HCT116 (cell line): ENCODE measurements around the gene TENM4. TPM values are rescaled to one million over a fixed set of nuclear protein-coding genes. Genes with fewer than 3 reads are reported as not detected.

Source experiments
- ATAC-seq: fragments of 200-7000 bp; cut with Tn5 transposase; 2 replicates; pipeline ENCODE4 v1.9.1; 2020; ENCODE audit warnings: mild to moderate bottlenecking, moderate library complexity
- BruUV-seq: library from RNA; stranded (reverse); fragments of 400-500 nt; replicated peaks from 2 replicates; lab custom pipeline; 2021; lab: Mats Ljungman, UMichigan
- CTCF ChIA-PET: fragments of 300-600 bp; sonication (Branson Sonifier 250); formaldehyde crosslinking; loops from one replicate; lab custom pipeline; 2021; ENCODE audit warnings: antibody characterized with exemption; lab: Charles Lee
- POLR2A ChIA-PET: fragments of 300-600, 350-600 bp; sonication (Branson Sonifier 250); formaldehyde crosslinking; loops from one replicate; lab custom pipeline; 2021; ENCODE audit warnings: antibody characterized with exemption; lab: Charles Lee
- RAD21 ChIA-PET, 2 experiments: fragments of 300-600 bp; sonication (Branson Sonifier 250); formaldehyde crosslinking; loops; one replicate each; lab custom pipeline; 2023; ENCODE audit warnings: low total read pairs in 2 of 2; ENCODE audit not compliant: uncharacterized antibody in 2 of 2, unreplicated experiment in 2 of 2, low non-redundant PET in 1 of 2; lab: Charles Lee
- DNase-seq: peaks from one replicate; pipeline ENCODE4 v3.0.0-alpha.2; 2010; ENCODE audit warnings: low read depth, low spot score
- H2AFZ ChIP-seq: fragments of 200-600 bp; shearing (Covaris generic), sonication (generic); 2 replicates; pipeline ENCODE4 v1.6.1; 2017; ENCODE audit warnings: low read depth, mixed run types, mixed read lengths, antibody characterized with exemption, low read length; ENCODE audit not compliant: poor library complexity, severe bottlenecking
- H3K27ac ChIP-seq: 2 replicates; pipeline ENCODE4 v1.5.1; 2012; ENCODE audit warnings: low read depth, low read length
- H3K27me3 ChIP-seq: fragments of 200-600 bp; sonication (generic); 2 replicates; pipeline ENCODE4 v1.6.1; 2016; ENCODE audit warnings: mixed run types, low read length, mixed read lengths; ENCODE audit not compliant: insufficient read depth
- H3K36me3 ChIP-seq, 2 experiments: fragments of 200-500 bp in 1 of 2; fragments of 200-600 bp in 1 of 2; sonication (Bioruptor generic) in 1 of 2; sonication (generic) in 1 of 2; 2 replicates each; pipeline versions ENCODE4 v1.5.1 to v1.6.1; 2014 to 2016; ENCODE audit warnings: low read length in 2 of 2, inconsistent platforms in 1 of 2, mixed read lengths in 1 of 2, mixed run types in 1 of 2; ENCODE audit not compliant: insufficient read depth in 2 of 2, control insufficient read depth in 1 of 2
- H3K4me1 ChIP-seq, 2 experiments: fragments of 200-600 bp in 1 of 2; sonication (generic) in 1 of 2; 2 replicates each; pipeline versions ENCODE4 v1.5.1 to v1.6.1; 2012 to 2017; ENCODE audit warnings: low read length in 2 of 2, inconsistent platforms in 1 of 2, mild to moderate bottlenecking in 1 of 2, mixed read lengths in 1 of 2, mixed run types in 1 of 2, moderate library complexity in 1 of 2; ENCODE audit not compliant: insufficient read depth in 2 of 2, control insufficient read depth in 1 of 2
- H3K4me2 ChIP-seq: fragments of 200-600 bp; sonication (generic); 2 replicates; pipeline ENCODE4 v1.6.1; 2017; ENCODE audit warnings: mixed run types, low read length, mixed read lengths
- H3K4me3 ChIP-seq, 2 experiments: fragments of 200-600 bp in 1 of 2; sonication (generic) in 1 of 2; replicated peaks in 1 of 2; 2 replicates each; pipeline ENCODE4 v1.5.1; 2011 to 2016; ENCODE audit warnings: low read length in 2 of 2, control low read depth in 1 of 2, low read depth in 1 of 2, mild to moderate bottlenecking in 1 of 2, mixed read lengths in 1 of 2, mixed run types in 1 of 2
- H3K79me2 ChIP-seq: fragments of 200-600 bp; sonication (generic); 2 replicates; pipeline ENCODE4 v1.6.1; 2017; ENCODE audit warnings: mild to moderate bottlenecking, mixed run types, low read length, moderate library complexity, mixed read lengths; ENCODE audit not compliant: insufficient read depth
- H3K9ac ChIP-seq: fragments of 200-600 bp; sonication (generic); 2 replicates; pipeline ENCODE4 v1.6.1; 2016; ENCODE audit warnings: low read length, mixed read lengths
- H3K9me2 ChIP-seq: fragments of 200-600 bp; sonication (generic), shearing (Covaris generic); 2 replicates; pipeline ENCODE4 v1.6.1; 2017; ENCODE audit warnings: mixed run types, mild to moderate bottlenecking, moderate library complexity; ENCODE audit not compliant: insufficient read depth
- H3K9me3 ChIP-seq, 2 experiments: fragments of 200-500 bp in 1 of 2; fragments of 200-600 bp in 1 of 2; sonication (Bioruptor generic) in 1 of 2; sonication (generic) in 1 of 2; 2 replicates each; pipeline ENCODE4 v1.6.1; 2014 to 2017; ENCODE audit warnings: low read length in 2 of 2, mixed read lengths in 2 of 2, inconsistent platforms in 1 of 2, low read depth in 1 of 2, mild to moderate bottlenecking in 1 of 2, mixed run types in 1 of 2, moderate library complexity in 1 of 2; ENCODE audit not compliant: control insufficient read depth in 1 of 2, insufficient read depth in 1 of 2
- H4K20me1 ChIP-seq: fragments of 200-600 bp; sonication (generic), shearing (Covaris generic); 2 replicates; pipeline ENCODE4 v1.6.1; 2017; ENCODE audit warnings: mixed run types, mild to moderate bottlenecking, moderate library complexity; ENCODE audit not compliant: insufficient read depth
- CBX3 ChIP-seq: IDR thresholded peaks from 2 replicates; pipeline ENCODE4 v1.6.1; 2012; ENCODE audit warnings: low read depth
- EGR1 ChIP-seq: IDR thresholded peaks from 2 replicates; pipeline ENCODE4 v1.6.1; 2012; ENCODE audit warnings: low read depth
- ELF1 ChIP-seq: IDR thresholded peaks from 2 replicates; pipeline ENCODE4 v1.6.1; 2012; ENCODE audit warnings: low read depth, borderline replicate concordance
- EZH2phosphoT487 ChIP-seq: fragments of 200-600 bp; IDR thresholded peaks from 2 replicates; pipeline ENCODE4 v1.6.1; 2018; ENCODE audit warnings: antibody characterized with exemption, borderline replicate concordance
- POLR2A ChIP-seq: IDR thresholded peaks from 2 replicates; pipeline ENCODE4 v1.7.0; 2011; ENCODE audit warnings: borderline replicate concordance; ENCODE audit not compliant: insufficient read depth, insufficient read length; ENCODE audit errors: extremely low read depth
- RAD21 ChIP-seq: IDR thresholded peaks from 2 replicates; pipeline ENCODE4 v1.6.1; 2012; ENCODE audit warnings: low read depth, mild to moderate bottlenecking
- SIN3A ChIP-seq: IDR thresholded peaks from 2 replicates; pipeline ENCODE4 v1.6.1; 2012; ENCODE audit warnings: low read depth
- SP1 ChIP-seq: IDR thresholded peaks from 2 replicates; pipeline ENCODE4 v1.6.1; 2012; ENCODE audit warnings: low read depth
- SRF ChIP-seq: IDR thresholded peaks from 2 replicates; pipeline ENCODE4 v1.6.1; 2012; ENCODE audit warnings: low read depth
- TCF7L2 ChIP-seq: IDR thresholded peaks from 2 replicates; pipeline ENCODE4 v1.7.0; 2011; ENCODE audit warnings: borderline replicate concordance, inconsistent platforms; ENCODE audit not compliant: insufficient read depth, insufficient read length; ENCODE audit errors: extremely low read depth
- YY1 ChIP-seq: IDR thresholded peaks from 2 replicates; pipeline ENCODE4 v1.6.1; 2011; ENCODE audit warnings: low read length, low read depth, moderate library complexity, mild to moderate bottlenecking; ENCODE audit not compliant: insufficient replicate concordance; ENCODE audit errors: extremely low read depth
- ZFX ChIP-seq: fragments of 450-650 bp; IDR thresholded peaks from 2 replicates; pipeline ENCODE4 v1.6.1; 2017
- ZNF274 ChIP-seq: fragments of 200-500 bp; sonication (Bioruptor generic); IDR thresholded peaks from 2 replicates; pipeline ENCODE4 v1.6.1; 2014; ENCODE audit warnings: mild to moderate bottlenecking, low read depth, low read length, inconsistent platforms
- intact Hi-C: fragments of 100-400 bp; cut with micrococcal nuclease; formaldehyde crosslinking; loops from 2 replicates; pipeline ENCODE4 v1.10.0; 2022
- total RNA-seq: library from RNA; stranded (reverse); gene quantifications from one replicate; pipeline ENCODE4 v1.2.1, GENCODE V29; 2021; ENCODE audit not compliant: unreplicated experiment
- TF ChIP-seq, protein P1 (sequence below): IDR thresholded peaks from 2 replicates; pipeline ENCODE4 v1.6.1; 2012
- TF ChIP-seq, protein P2 (sequence below): IDR thresholded peaks from 2 replicates; pipeline ENCODE4 v1.6.1; 2011; ENCODE audit warnings: mild to moderate bottlenecking, low read length, moderate library complexity; ENCODE audit not compliant: insufficient replicate concordance; ENCODE audit errors: extremely low read depth
- TF ChIP-seq, protein P3 (sequence below): IDR thresholded peaks from 2 replicates; pipeline ENCODE4 v1.6.1; 2012; ENCODE audit warnings: low read depth

Gene TENM4
- total RNA-seq, 1 experiment from 2014 or later, result 0.05 TPM

DNA sequence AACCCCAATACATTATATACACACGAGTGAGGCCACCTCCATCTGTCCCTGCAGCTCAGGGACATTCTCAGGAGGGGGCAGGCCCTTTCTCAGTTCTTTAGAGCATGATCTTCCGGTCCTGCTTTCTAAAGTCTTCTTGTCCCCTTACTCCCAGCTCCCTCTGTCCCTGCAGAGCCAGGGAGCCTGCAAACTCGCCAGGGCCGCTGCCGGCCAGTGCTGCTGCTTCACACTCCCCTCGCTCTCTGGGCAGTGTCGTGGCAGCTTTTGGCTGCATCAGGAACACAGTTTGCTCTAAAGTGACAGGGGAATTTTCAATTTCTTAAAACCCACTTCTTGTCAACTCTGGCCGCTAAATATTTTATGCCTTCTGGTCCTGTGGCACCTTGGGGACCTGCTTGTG, 736.0 kb downstream of the TENM4 start:
- no peaks in the 10 kb centered on the region for H4K20me1 ChIP-seq
- DNase-seq (no peak), ATAC-seq (no peak)
- no peaks in the 10 kb centered on the region for H3K36me3 ChIP-seq
- no peaks in the 10 kb centered on the region for H3K4me1 ChIP-seq
- H3K9me3 ChIP-seq, result no peaks in the 10 kb centered on the region
- BruUV-seq, result no TSS peak
- RAD21 ChIA-PET, result no interaction called here
- POLR2A ChIA-PET, result no interaction called here
- peaks cover 18% of the 10 kb centered on the region for H3K27me3 ChIP-seq
- no peaks in the 10 kb centered on the region for H3K79me2 ChIP-seq
- no peak overlapping the region for H3K4me3 ChIP-seq
- no peaks in the 10 kb centered on the region for H3K9me2 ChIP-seq
- no peak overlapping the region for H3K4me2 ChIP-seq
- H2AFZ ChIP-seq, result no peak overlapping the region
- no peak overlapping the region for H3K27ac ChIP-seq
- TF ChIP-seq YY1 (no peak), ZFX (no peak), SRF (no peak), EGR1 (no peak), ZNF274 (no peak), POLR2A (no peak), ELF1 (no peak), SIN3A (no peak), SP1 (no peak)
- TF ChIP-seq, protein P1, sequence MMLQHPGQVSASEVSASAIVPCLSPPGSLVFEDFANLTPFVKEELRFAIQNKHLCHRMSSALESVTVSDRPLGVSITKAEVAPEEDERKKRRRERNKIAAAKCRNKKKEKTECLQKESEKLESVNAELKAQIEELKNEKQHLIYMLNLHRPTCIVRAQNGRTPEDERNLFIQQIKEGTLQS, result no peak
- CTCF ChIA-PET, result interaction anchor here (3.3 kb wide), 1 partner anchor 11 kb away, joined by 16 read pairs; no protein-coding TSS in a partner anchor
- H3K9ac ChIP-seq, result no peak overlapping the region
- intact Hi-C loops, result no loop called here

DNA sequence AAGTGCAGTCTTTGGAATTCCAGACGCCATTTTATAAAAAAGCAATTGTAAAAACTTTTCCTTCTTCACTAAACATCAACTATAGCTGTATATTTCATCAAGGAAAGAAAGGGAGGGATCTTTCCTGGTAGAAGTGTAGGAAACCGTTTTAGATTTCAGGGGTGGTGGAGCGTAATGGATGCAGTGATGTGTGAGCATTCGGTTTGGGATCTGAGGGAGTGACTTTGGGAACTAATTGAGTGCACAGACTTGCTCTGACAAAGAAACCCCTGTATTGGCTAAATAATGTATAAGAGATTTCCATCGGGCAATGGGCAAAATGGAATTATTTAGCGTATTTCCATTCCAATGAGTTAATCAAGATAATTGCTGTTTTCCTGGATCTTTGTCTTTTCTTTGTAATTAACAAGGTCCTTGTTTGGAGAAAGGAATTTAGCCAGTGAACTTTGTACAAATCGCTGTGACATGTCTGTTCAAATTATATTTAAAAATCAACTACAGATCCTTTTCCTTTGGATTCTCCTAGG, 741.2 kb downstream of the TENM4 start:
- H3K4me1 ChIP-seq, result no peaks in the 10 kb centered on the region
- RAD21 ChIA-PET, result no interaction called here
- no peak overlapping the region for H3K27ac ChIP-seq
- no peak for DNase-seq
- peaks cover 39% of the 10 kb centered on the region for H3K27me3 ChIP-seq
- POLR2A ChIA-PET, result no interaction called here
- no peak overlapping the region for H3K9ac ChIP-seq
- no peak overlapping the region for H3K4me3 ChIP-seq
- ATAC-seq, result no peak
- no peak overlapping the region for H2AFZ ChIP-seq
- H3K9me2 ChIP-seq, result no peaks in the 10 kb centered on the region
- H4K20me1 ChIP-seq, result no peaks in the 10 kb centered on the region
- intact Hi-C loops, result no loop called here
- no peaks in the 10 kb centered on the region for H3K79me2 ChIP-seq
- CTCF ChIA-PET, result interaction anchor here (1.0 kb wide), 1 partner anchor 16 kb away, joined by 4 read pairs; no protein-coding TSS in a partner anchor
- H3K4me2 ChIP-seq, result no peak overlapping the region
- H3K9me3 ChIP-seq, result no peaks in the 10 kb centered on the region
- no peaks in the 10 kb centered on the region for H3K36me3 ChIP-seq
- BruUV-seq, result no TSS peak
- TF ChIP-seq RAD21 (no peak), SP1 (no peak), EZH2phosphoT487 (no peak), CBX3 (no peak), TCF7L2 (no peak), ZNF274 (no peak), EGR1 (no peak), POLR2A (no peak)
- TF ChIP-seq, protein P2, sequence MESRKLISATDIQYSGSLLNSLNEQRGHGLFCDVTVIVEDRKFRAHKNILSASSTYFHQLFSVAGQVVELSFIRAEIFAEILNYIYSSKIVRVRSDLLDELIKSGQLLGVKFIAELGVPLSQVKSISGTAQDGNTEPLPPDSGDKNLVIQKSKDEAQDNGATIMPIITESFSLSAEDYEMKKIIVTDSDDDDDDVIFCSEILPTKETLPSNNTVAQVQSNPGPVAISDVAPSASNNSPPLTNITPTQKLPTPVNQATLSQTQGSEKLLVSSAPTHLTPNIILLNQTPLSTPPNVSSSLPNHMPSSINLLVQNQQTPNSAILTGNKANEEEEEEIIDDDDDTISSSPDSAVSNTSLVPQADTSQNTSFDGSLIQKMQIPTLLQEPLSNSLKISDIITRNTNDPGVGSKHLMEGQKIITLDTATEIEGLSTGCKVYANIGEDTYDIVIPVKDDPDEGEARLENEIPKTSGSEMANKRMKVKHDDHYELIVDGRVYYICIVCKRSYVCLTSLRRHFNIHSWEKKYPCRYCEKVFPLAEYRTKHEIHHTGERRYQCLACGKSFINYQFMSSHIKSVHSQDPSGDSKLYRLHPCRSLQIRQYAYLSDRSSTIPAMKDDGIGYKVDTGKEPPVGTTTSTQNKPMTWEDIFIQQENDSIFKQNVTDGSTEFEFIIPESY, result no peak
- TF ChIP-seq, protein P3, sequence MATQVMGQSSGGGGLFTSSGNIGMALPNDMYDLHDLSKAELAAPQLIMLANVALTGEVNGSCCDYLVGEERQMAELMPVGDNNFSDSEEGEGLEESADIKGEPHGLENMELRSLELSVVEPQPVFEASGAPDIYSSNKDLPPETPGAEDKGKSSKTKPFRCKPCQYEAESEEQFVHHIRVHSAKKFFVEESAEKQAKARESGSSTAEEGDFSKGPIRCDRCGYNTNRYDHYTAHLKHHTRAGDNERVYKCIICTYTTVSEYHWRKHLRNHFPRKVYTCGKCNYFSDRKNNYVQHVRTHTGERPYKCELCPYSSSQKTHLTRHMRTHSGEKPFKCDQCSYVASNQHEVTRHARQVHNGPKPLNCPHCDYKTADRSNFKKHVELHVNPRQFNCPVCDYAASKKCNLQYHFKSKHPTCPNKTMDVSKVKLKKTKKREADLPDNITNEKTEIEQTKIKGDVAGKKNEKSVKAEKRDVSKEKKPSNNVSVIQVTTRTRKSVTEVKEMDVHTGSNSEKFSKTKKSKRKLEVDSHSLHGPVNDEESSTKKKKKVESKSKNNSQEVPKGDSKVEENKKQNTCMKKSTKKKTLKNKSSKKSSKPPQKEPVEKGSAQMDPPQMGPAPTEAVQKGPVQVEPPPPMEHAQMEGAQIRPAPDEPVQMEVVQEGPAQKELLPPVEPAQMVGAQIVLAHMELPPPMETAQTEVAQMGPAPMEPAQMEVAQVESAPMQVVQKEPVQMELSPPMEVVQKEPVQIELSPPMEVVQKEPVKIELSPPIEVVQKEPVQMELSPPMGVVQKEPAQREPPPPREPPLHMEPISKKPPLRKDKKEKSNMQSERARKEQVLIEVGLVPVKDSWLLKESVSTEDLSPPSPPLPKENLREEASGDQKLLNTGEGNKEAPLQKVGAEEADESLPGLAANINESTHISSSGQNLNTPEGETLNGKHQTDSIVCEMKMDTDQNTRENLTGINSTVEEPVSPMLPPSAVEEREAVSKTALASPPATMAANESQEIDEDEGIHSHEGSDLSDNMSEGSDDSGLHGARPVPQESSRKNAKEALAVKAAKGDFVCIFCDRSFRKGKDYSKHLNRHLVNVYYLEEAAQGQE, result no peak
